NCI-H2196 treated with DMSO at 0.1 percent for 48 hours (cell line): Measurements from ENCODE around the gene ZFP91.

Experiments
- DNase-seq: peaks from one replicate; lab custom pipeline; 2025; ENCODE audit not compliant: unreplicated experiment; lab: John Stamatoyannopoulos, UW

Gene ZFP91

GRCh38 chr11:58582437-58582836 is 3.6 kb downstream of the ZFP91 start:
- DNase-seq: no peak

GRCh38 chr11:58586998-58587397 is 8.1 kb downstream of the ZFP91 start:
- no peak for DNase-seq

DNA sequence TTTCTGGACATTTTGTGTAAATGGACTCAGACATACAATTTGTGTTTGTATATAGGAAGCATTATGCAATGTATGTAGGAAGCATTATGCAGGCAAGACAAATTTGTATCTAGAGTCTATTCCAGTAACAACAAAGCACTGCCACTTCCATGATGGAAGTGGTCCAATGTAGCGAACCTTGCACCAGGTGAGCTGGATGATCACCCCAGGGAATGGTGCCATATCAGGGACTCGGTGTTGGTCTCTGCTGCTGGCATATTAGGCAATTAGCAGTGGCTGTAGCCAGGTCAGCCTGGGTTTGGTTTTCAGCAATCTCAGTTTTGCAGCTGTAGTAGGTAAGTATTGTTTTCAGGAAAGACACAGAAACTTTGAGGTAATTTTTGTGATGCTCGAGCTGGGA is 12.8 kb downstream of the ZFP91 start:
- DNase-seq: no peak

DNA sequence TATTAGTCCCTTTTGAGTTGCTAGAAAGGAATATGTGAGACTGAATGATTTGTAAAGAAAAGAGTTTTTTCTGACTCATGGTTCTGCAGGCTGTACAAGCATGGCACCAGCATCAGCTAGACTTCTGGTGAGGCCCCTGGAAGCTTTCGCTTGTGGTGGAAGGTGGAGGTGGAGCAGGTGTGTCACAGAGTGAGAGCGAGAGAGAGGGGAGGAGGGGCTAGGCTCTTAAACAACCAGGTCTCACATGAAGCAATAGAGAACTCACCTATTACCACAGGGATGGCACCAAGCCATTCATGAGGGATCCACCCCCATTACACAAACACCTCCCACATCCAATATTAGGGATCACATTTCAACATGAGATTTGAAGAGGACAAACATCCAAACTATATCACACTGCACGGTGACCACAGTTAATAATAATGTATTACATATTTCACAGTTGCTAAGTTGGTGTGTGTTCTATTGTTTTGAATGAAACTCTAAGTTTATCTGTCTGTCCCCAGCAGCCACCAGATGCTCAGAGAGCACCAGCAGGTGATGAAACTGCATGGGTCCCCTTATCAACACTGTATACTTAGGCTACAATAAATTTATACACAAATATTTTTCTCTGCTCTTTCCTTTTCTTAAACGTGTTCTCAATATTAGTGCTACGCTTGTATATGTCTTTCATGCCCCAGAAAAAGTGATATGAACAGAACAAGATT is 14.1 kb downstream of the ZFP91 start:
- no peak for DNase-seq

DNA sequence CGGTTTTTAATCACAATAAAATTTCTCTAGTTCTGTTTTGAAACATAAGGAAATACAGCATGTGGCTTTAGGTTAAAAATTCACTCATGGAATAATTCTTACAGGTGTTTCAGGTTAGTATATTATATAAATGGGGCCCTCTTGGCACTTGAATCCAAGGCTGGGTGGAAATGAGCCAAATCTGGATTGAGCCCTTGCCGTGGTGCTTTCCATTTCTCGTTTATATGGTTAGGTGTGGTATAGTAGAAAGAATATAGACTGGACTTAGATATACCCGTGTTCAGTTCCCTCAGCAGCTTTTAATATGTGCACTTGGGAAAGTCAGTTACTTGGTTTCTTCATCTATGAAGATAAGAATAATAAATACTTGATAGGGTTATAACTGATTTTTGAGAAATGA is 16.0 kb downstream of the ZFP91 start:
- no peak for DNase-seq

GRCh38 chr11:58596621-58597020 is 17.8 kb downstream of the ZFP91 start:
- no peak for DNase-seq

DNA sequence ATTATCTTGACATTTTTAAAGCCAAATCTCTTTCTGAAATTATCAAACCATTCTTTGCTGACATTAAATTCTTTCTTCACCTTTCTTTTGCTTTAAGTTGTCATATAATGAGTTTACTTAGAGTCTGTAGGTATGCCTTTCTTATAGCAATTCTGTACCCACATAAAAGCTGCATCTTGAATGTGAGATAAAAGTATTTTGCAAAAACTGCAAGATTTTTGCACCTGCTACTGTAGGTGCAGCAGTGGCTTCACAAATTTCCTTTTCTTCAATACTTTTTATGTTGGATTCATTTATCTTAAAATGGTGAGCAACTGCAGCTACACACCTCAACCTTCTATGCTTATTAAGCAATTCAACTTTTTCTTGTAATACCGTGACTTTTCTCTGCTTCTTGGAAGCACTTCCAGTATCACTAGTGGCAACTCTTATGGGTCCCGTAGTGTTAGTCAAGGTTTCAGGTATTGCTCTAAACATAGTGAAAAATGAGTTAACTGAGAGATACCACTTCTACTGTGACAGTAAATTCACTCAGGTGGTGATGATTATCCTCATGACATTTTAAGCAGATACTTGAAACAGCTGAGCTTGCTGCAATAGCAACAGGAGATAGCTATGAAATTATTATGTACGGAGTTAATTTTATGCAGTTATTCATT is 18.8 kb downstream of the ZFP91 start:
- DNase-seq: no peak

DNA sequence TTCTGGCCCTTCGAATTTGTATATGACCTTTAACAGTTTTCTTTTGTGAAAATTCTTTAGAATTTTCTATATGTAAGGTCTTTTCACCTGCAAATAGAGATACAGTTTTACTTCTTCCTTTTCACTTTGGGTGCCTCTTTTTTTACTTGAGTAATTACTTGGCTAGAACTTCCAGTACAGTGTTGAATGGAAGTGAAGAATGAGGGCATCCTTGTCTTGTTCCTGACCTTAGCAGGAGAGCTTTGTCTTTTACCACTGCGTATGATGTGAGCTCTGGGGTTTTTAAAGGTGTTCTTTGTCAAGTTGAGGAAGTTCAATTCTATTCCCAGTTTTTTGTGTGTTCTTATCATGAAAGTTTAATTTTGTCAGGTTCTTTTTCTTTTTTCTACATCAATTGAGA is 21.6 kb downstream of the ZFP91 start:
- DNase-seq: no peak

DNA sequence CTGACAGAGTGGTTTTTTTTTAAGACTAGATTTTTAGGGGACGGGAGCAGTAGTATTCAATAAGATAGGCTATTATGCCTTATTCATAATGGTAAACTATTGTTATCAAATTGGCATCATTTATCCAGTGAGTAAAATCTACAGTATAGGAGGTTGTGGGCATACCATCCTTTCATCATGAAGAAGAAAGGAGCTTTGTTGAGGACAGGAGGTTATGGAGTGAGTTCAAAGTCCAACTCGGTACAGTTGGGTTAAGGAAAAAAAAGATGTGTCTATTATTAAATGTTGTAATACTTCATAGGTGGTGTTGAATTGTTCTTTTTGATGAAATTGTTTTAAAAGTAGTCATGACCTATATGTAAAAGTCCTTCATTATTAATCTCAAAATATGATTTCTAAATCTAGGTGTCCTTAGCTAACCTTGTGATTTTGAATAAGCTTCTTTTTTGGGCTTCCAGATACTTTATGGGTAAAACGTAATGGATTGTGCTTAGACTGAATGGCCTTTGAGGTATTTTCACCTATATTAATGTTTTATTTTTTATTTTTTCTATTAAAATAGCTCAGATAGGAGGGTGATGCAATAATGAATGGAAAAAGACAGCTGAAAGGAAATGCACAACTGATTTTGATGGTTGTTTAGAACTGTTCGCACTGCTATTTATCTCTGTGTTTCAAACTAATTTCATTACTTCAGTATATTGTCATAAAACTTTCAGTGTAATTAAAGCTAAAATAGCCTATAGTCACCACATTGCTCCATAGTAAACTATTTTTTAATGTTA is 28.3 kb downstream of the ZFP91 start:
- no peak for DNase-seq

DNA sequence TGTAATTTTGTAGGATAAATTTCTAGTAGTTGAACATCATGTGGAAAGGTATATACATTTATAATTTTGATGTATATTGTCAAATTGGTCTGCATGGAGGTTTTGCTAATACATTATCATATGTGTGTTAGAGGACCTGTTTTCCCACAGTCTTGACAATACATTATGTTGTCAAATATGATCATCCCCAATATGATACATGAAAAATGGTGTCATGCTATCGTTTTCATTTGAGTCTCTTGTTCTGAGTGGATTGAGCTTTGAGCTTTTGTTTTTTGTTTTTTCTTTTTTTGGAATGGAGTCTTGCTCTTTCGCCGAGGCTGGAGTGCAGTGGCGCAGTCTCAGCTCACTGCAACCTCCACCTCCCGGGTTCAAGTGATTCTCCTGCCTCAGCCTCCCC is 29.5 kb downstream of the ZFP91 start:
- no peak for DNase-seq

DNA sequence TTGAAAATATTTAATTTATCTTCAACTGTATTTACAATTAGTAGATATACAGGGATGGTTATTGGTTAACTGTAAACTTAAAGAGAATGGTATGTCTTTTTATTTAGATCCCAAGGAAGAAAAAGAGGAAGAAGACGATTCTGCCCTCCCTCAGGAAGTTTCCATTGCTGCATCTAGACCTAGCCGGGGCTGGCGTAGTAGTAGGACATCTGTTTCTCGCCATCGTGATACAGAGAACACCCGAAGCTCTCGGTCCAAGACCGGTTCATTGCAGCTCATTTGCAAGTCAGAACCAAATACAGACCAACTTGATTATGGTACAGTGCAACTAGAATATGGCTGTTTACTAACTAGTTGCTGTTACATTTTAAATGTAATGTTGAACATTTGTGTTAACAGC is 30.9 kb downstream of the ZFP91 start:
- no peak for DNase-seq

DNA sequence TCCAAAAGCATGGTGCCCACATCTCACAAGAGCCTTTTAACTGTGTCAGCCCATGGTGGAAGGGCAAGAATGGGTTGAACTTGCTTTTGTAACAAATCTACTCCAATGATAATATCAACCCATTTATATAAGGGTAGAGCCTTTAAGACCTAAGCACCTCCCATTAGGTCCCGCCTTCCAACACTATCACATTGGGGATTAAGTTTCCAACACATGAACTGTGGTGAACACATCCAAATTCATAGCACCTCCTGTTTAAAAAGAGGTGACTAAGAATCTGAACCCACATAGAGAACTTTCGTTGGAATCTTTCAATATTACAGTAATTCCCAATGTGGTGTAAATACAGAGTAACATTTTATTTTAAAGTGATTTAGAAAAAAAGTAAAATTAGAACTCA is 34.4 kb downstream of the ZFP91 start:
- DNase-seq: no peak

- DNase-seq: no peak
Measured at GRCh38 chr11:58615559-58615958, 36.7 kb downstream of the ZFP91 start.

GRCh38 chr11:58616594-58616993 is 37.7 kb downstream of the ZFP91 start:
- peak; percentile 13 for DNase-seq

GRCh38 chr11:58617976-58618557 is 39.2 kb downstream of the ZFP91 start:
- no peak for DNase-seq

DNA sequence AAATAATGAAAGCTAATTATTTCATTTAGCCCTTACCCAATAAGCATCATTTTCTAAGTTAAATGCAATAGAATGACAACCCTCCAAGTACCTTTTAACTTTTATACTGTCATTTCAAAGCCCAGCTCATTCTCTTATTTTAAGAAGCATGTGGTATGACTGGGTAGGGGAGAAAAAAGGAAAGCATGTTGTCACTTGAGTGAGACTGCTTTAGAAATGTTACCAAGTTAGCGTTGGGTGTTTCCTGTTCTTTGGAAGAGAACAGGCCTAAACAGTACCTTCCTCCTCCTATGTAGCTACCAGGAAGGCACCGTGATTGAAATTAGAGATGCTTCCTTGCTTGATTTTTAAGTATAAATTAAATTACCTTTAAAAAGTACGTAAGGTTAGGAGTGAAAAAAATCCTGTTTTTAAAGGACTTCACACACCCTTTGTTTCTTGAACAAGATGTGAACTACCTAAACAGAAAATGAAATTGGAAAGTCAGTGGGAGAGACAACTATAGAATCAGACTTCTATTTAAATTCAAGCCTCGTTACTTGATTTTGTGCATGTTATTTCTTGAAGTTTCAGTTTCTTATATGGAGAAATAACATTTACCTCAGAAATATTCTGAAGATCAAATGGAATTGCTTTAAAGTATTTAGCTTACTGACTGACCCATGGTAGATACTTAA is 42.9 kb downstream of the ZFP91 start:
- no peak for DNase-seq

DNA sequence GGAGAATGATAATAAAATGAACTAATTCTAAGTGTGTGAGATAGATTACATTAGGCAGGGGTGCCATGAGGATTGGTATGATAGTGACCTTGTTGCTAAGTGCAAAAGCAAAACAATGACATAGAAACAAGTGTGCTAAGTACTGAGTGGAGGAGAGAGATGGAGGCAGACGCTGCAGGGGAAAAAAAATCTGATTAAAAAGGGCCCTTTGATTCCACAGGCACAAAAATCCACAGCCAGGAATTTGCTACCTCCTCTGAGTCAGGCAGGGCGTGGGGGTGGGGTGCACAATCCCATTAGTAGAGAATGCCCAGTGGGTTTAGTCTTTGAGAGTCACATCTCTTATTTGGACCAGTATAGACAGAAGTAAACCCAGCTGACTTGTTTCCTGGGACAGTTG is 43.5 kb downstream of the ZFP91 start, which contains the start of gene CNTF:
CNTF (plus strand) TSS at position 322 of the 400 bp plus-strand sequence. CDS start 88 bp downstream, outside the sequence.
- DNase-seq: no peak

DNA sequence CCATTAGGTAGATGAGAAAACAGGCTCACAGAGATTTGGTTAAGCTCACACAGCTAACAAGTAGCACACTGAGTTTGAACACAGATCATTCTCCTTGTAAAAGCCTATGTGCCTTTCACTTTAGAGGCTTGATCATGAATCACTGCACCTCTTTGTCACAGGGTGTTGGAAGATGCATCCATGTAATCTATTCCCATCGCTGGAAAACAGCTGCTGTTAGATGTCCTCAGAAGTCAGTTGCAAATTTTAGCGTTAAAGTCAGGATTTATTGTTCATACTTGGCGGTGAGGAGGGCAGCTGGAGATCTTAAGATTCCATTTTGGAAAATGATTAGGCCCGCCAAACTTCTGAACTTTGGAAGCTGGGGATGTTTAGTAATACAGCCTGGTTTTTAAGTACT is 46.2 kb downstream of the ZFP91 start:
- no peak for DNase-seq

- no peak for DNase-seq
Measured at GRCh38 chr11:58625826-58626460, 47.1 kb downstream of the ZFP91 start.

GRCh38 chr11:58626934-58627483 is 48.1 kb downstream of the ZFP91 start:
- no peak for DNase-seq
